Spinal cord (tissue), 10 donors: ENCODE measurements around the gene PITX2. TPM values are rescaled to one million over a fixed set of nuclear protein-coding genes. Genes with fewer than 3 reads are reported as not detected.

ENCODE experiments used
- DNase-seq, 6 donors: peaks; one replicate each; pipeline versions ENCODE4 v3.0.0 to v3.0.0-alpha.2; 2013 to 2015; ENCODE audit warnings: low spot score in 6 of 6, low read depth in 4 of 6
- H3K27ac ChIP-seq: one replicate; pipeline ENCODE4 v1.5.1; 2013; ENCODE audit warnings: low read depth, low read length, control low read depth
- H3K27me3 ChIP-seq: one replicate; pipeline ENCODE4 v1.6.1; 2013; ENCODE audit warnings: low read length; ENCODE audit not compliant: control insufficient read depth, insufficient read depth
- H3K36me3 ChIP-seq: one replicate; pipeline ENCODE4 v1.6.1; 2013; ENCODE audit warnings: low read length; ENCODE audit not compliant: control insufficient read depth, insufficient read depth
- H3K4me1 ChIP-seq: one replicate; pipeline ENCODE4 v1.6.1; 2013; ENCODE audit warnings: low read length; ENCODE audit not compliant: control insufficient read depth, insufficient read depth
- H3K4me3 ChIP-seq: one replicate; pipeline ENCODE4 v1.5.1; 2013; ENCODE audit warnings: low read depth, low read length, control low read depth
- H3K9me3 ChIP-seq: one replicate; pipeline ENCODE4 v1.6.1; 2013; ENCODE audit warnings: low read length; ENCODE audit not compliant: control insufficient read depth, insufficient read depth
- WGBS: methylation state at CpG from one replicate; pipeline ENCODE4 v1.1.5; 2013; ENCODE audit warnings: missing lambda C conversion rate; ENCODE audit not compliant: insufficient coverage; 5-methylcytosine and 5-hydroxymethylcytosine counted together
- polyA plus RNA-seq, 2 donors: library from polyadenylated mRNA; unstranded; fragments of 120-200 nt; gene quantifications; one replicate each; pipeline ENCODE4 v1.2.1, GENCODE V29; 2013; ENCODE audit not compliant: insufficient read length in 2 of 2
- total RNA-seq, 2 donors: library from RNA; depleted of rRNA in 1 of 2; stranded (reverse); fragments of 120-200 nt in 1 of 2; fragments of >200 nt in 1 of 2; gene quantifications; one replicate each; pipeline versions ENCODE4 v1.2.3 to v1.2.4, GENCODE V29; 2013 to 2014
- donor health status: healthy.

PITX2 gene
- total and polyA plus RNA-seq, 4 donors = 0.33 to 2.6 (median 1.4) TPM

GRCh38 chr4:110636680-110637407 is 14.0 kb upstream of the PITX2 start:
- WGBS = under 1% methylated on average over 56 of the region's 56 CpGs
- H3K4me3 ChIP-seq = no peak overlapping the region
- H3K27me3 ChIP-seq = peaks cover 99% of the 10 kb centered on the region
- H3K9me3 ChIP-seq = no peaks in the 10 kb centered on the region
- no peaks in the 10 kb centered on the region for H3K36me3 ChIP-seq
- peaks cover 43% of the 10 kb centered on the region for H3K4me1 ChIP-seq
- H3K27ac ChIP-seq = no peak overlapping the region
- peak in 2 of 6 donors; percentile 47 to 69 for DNase-seq

- DNase-seq = peak in 2 of 6 donors; percentile 37 to 41
- peaks cover 45% of the 10 kb centered on the region for H3K4me1 ChIP-seq
- no peaks in the 10 kb centered on the region for H3K36me3 ChIP-seq
- H3K4me3 ChIP-seq = no peak overlapping the region
- peaks cover 99% of the 10 kb centered on the region for H3K27me3 ChIP-seq
- H3K9me3 ChIP-seq = no peaks in the 10 kb centered on the region
- H3K27ac ChIP-seq = no peak overlapping the region
- 3% methylated on average over 8 of the region's 12 CpGs for WGBS
Observed at GRCh38 chr4:110636171-110636679, 13.3 kb upstream of the PITX2 start.

- Histone ChIP-seq H3K27me3 (peaks cover 99% of the 10 kb centered on the region), H3K9me3 (no peaks in the 10 kb centered on the region), H3K4me3 (no peak overlapping the region), H3K36me3 (no peaks in the 10 kb centered on the region), H3K4me1 (peaks cover 51% of the 10 kb centered on the region), H3K27ac (no peak overlapping the region)
- peak in 2 of 6 donors; percentile 38 to 39 for DNase-seq
- no CpG with 5 or more reads among the region's 7 CpGs for WGBS
Observed at GRCh38 chr4:110635163-110635865, 12.4 kb upstream of the PITX2 start.

GRCh38 chr4:110634350-110635162 is 11.7 kb upstream of the PITX2 start:
- peaks cover 99% of the 10 kb centered on the region for H3K27me3 ChIP-seq
- no peaks in the 10 kb centered on the region for H3K36me3 ChIP-seq
- H3K4me3 ChIP-seq = no peak overlapping the region
- no peak overlapping the region for H3K27ac ChIP-seq
- no peaks in the 10 kb centered on the region for H3K9me3 ChIP-seq
- DNase-seq = peak in 2 of 6 donors; percentile 36 to 54
- H3K4me1 ChIP-seq = peaks cover 51% of the 10 kb centered on the region
- WGBS = 17% methylated on average over 1 of the region's 11 CpGs

- peaks cover 51% of the 10 kb centered on the region for H3K4me1 ChIP-seq
- 1% methylated on average over 56 of the region's 59 CpGs for WGBS
- DNase-seq = peak in 2 of 6 donors; percentile 42 to 43
- H3K4me3 ChIP-seq = no peak overlapping the region
- H3K9me3 ChIP-seq = no peaks in the 10 kb centered on the region
- H3K36me3 ChIP-seq = no peaks in the 10 kb centered on the region
- peaks cover 99% of the 10 kb centered on the region for H3K27me3 ChIP-seq
- no peak overlapping the region for H3K27ac ChIP-seq
Observed at GRCh38 chr4:110633358-110634341, 10.8 kb upstream of the PITX2 start.

- Histone ChIP-seq H3K27ac (no peak overlapping the region), H3K9me3 (no peaks in the 10 kb centered on the region), H3K36me3 (no peaks in the 10 kb centered on the region), H3K27me3 (peaks cover 99% of the 10 kb centered on the region), H3K4me3 (no peak overlapping the region), H3K4me1 (peaks cover 50% of the 10 kb centered on the region)
- WGBS = under 1% methylated on average over 58 of the region's 58 CpGs
- peak in 1 of 6 donors; percentile 39 for DNase-seq
Observed at GRCh38 chr4:110632506-110633357, 9.9 kb upstream of the PITX2 start.

GRCh38 chr4:110631584-110632505 is 9.0 kb upstream of the PITX2 start:
- WGBS = under 1% methylated on average over 61 of the region's 63 CpGs
- H3K4me3 ChIP-seq = peak overlapping the region; percentile 14
- peaks cover 99% of the 10 kb centered on the region for H3K27me3 ChIP-seq
- no peaks in the 10 kb centered on the region for H3K9me3 ChIP-seq
- DNase-seq = peak in 5 of 6 donors; percentile 78 to 97 (median 84)
- no peak overlapping the region for H3K27ac ChIP-seq
- no peaks in the 10 kb centered on the region for H3K36me3 ChIP-seq
- peaks cover 41% of the 10 kb centered on the region for H3K4me1 ChIP-seq
